ENCODE measurements around the gene IFI30.
"Not testable (repeated sequence)": the region's sequence is repeated elsewhere in the genome, so short reads cannot be mapped to it uniquely, and the experiment has no call there.

The IFI30 gene

GRCh38 chr19:18152817-18153555 is 20.6 kb upstream of the IFI30 start, which contains the start of gene PIK3R2:
TSS of gene PIK3R2 (plus strand) at chr19:18153163. CDS start at chr19:18155880, 2,717 bp downstream.
- DNase-seq, result peak; percentile 99

- no peak for DNase-seq
These were observed 20.0 kb upstream of the IFI30 start for GRCh38 chr19:18153556-18154134.

GRCh38 chr19:18155095-18156087 is 18.2 kb upstream of the IFI30 start:
- DNase-seq, result no peak

- no peak for DNase-seq
These were observed 17.3 kb upstream of the IFI30 start for GRCh38 chr19:18156268-18156667.

- DNase-seq, result no peak
These were observed 16.7 kb upstream of the IFI30 start for GRCh38 chr19:18156841-18157464.

GRCh38 chr19:18157465-18158063 is 16.0 kb upstream of the IFI30 start:
- DNase-seq, result no peak

GRCh38 chr19:18158467-18158866 is 15.1 kb upstream of the IFI30 start:
- no peak for DNase-seq

GRCh38 chr19:18159059-18159616 is 14.5 kb upstream of the IFI30 start:
- not testable (repeated sequence) for DNase-seq

GRCh38 chr19:18159810-18160209 is 13.8 kb upstream of the IFI30 start:
- DNase-seq, result no peak

- no peak for DNase-seq
These were observed 13.1 kb upstream of the IFI30 start for GRCh38 chr19:18160493-18160970.

- peak; percentile 81 to 87 for DNase-seq
These were observed 12.5 kb upstream of the IFI30 start for GRCh38 chr19:18160971-18161635.

- DNase-seq, result no peak
These were observed 12.0 kb upstream of the IFI30 start for GRCh38 chr19:18161636-18162002.

GRCh38 chr19:18164072-18164471 is 9.5 kb upstream of the IFI30 start:
- DNase-seq, result no peak

- no peak for DNase-seq
These were observed 7.6 kb upstream of the IFI30 start for GRCh38 chr19:18165794-18166544.

GRCh38 chr19:18167011-18167410 is 6.6 kb upstream of the IFI30 start:
- no peak for DNase-seq

- DNase-seq, result peak; percentile 70 to 74
These were observed 5.5 kb upstream of the IFI30 start for GRCh38 chr19:18167975-18168645.

GRCh38 chr19:18168673-18169381 is 4.8 kb upstream of the IFI30 start:
- no peak for DNase-seq

GRCh38 chr19:18170714-18171255 is 2.8 kb upstream of the IFI30 start:
- DNase-seq, result peak in 1 of 2 donors; percentile 76
